Raji (cell line): ENCODE measurements around the gene CPT1A.

ENCODE experiments used
- POLR2A ChIP-seq: IDR thresholded peaks from 2 replicates; pipeline ENCODE4 v1.6.1; 2011; ENCODE audit warnings: low read depth, low read length, control low read depth; ENCODE audit not compliant: insufficient read depth

The CPT1A gene

GRCh38 chr11:68839054-68839865, 2.5 kb downstream of the CPT1A start:
- peak; percentile 42; the same call in 1 of the 2 replicates for TF ChIP-seq POLR2A

DNA sequence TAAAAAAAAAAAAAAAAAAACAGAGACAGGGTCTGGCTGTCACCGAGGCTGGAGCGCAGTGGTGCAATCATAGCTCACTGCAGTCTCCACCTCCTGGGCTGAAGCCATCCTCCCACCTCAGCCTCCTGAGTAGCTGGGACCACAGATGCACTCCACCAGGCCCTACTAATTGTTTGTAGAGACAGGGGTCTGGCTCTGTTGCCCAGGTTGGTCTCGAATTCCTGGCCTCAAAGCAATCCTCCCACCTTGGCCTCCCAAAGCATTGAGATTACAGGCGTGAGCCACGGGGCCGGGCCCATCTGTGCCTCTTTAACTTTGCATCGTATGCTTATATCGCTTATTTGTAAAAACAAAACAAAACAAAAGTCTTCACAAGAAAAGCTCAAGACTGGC, 3.1 kb downstream of the CPT1A start:
- no peak for TF ChIP-seq POLR2A

DNA sequence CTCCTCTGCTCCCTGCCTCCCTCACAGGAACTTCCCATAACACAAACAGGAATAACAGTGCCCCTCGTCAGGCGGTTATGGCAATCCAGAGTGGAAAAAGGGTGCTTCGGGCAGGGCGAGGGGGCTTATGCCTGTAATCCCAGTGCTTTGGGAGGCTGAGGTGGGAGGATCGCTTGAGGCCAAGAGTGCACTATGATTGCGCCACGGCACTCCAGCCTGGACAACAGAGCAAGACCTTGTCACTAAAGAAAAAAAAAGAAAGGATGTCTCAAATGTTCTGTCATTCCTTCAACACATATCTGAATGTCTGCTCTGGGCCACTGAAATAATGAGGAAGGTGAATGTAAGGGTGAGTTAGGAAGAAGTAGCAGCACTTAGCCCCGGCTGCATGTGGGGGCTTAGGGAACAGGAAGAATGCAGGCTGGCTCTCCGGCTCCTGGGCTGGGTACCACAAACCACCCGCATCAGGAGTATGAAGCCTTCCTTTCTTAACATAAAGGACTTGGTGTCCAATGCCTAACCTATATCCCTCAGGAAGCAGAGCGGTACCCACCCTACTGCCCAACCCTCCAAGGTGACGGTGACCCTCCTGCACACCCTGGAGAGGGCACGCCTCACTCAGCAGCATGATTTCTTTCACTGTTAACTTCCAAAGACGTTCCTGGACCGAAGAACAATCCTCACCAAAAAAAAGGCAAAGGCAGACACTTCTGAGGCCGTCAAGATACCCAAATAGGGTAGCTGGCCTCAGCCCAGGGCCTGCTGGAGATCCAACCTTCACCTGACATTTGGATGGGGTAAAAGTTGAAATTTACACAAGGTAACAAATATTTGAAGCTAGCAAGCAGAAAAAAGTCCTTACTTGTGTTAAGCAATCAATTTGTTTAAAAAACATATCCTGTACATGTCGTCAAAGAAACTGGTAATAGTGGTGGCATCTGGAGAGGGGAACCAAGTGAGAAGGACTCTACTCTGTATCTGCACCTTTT, 3.8 kb downstream of the CPT1A start:
- no peak for TF ChIP-seq POLR2A

GRCh38 chr11:68835749-68836148, 6.0 kb downstream of the CPT1A start:
- TF ChIP-seq POLR2A = no peak

GRCh38 chr11:68835328-68835727, 6.4 kb downstream of the CPT1A start:
- TF ChIP-seq POLR2A = no peak

GRCh38 chr11:68832476-68833181, 9.1 kb downstream of the CPT1A start:
- TF ChIP-seq POLR2A = no peak

DNA sequence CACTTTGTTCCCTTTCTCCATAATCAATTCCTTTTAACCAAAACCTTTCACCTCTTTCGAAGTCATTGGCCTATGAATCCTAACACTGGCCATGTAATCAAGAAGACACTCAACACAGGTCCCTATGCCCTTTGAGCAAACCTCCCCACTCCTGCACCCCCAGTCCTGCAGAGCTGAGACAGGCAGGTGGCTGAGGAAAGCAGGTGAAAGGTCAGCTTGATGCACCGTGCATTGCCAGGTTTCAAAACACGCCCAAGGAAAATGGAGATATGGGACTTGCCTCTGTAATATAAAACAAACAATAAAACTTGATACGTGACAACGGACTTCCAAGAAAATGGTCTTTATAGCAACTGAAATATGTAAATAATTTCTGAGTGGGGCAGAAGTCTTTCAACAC, 10.6 kb downstream of the CPT1A start:
- TF ChIP-seq POLR2A = no peak

DNA sequence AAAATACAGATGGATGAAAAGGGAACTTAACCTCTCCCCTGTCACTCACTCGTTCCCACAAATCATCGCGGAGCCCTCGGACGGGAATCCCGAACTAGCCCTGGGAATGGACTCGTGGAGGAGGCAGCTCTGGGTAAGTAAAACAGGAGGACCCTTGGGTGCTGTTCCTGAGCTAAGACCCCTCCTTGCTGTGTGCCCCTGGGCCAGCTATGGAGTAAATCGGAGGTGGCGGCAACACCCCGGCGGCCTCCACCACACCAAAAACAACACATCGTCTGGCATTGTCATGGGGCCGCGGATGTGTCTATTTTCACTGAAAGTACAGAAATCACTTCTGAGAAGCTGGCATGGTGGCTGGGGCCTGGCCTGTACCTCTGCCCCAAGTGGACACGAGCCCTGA, 12.1 kb downstream of the CPT1A start:
- TF ChIP-seq POLR2A = no peak

- TF ChIP-seq POLR2A = no peak
Observed at GRCh38 chr11:68828957-68829356, 12.8 kb downstream of the CPT1A start.

- TF ChIP-seq POLR2A = no peak
Observed at GRCh38 chr11:68828155-68828931, 13.4 kb downstream of the CPT1A start.

DNA sequence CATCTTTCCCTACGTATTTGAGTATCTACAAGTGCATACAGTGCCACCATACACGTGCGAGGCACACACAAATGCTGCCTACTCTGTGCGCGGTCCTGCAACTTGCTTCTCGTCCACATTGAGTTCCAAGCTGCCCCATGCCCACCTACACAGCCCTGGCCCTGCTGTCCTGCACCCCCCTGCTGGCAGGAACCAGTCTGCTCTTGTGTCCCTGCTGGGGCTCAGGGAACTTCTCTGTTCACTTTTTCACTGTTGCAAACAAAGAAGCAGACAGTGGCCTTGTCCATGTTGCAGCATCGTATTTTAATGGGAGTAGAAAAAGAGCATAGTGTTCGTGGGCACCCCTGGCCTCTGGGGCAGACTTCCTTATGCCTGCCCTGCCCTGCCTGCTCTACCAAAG, 14.0 kb downstream of the CPT1A start:
- TF ChIP-seq POLR2A = no peak

DNA sequence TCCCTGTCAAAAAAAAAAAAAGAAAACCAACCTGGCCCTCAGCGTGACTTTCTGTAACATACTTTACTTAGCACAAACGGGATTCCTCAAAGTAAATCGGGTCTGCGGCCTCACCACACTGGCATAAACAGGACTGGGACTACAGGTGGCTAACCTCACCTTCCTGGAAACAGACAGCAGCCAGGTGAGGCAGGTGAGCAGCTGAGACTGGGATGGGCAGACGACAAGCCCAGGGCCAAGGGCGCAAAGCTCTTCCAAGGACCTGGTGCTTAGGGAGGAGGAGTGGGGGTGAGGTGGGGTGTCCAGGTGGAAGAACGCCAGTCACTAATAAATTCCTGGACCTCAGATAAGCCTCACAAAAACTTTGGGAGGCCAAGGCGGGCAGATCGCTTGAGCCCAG, 15.0 kb downstream of the CPT1A start:
- no peak for TF ChIP-seq POLR2A

DNA sequence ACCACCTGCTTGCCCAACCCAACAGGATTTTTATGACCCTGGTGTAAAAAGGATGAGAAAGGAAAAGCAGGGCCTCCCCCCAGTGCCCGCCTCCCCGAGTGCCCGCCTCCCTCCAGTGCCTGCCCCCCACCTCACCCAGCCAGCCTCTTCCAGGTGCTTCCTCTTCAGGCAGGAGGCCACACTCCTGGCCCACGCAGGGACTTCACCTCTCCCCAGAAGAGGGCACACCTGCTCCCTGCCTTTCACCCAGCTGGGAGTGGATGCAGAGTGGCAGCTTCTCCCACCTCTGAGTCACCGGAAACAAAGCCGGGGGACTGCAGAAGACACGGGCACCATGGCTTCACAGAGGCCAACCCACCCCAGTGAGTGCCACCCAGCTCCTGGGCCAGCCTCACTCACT, 16.1 kb downstream of the CPT1A start:
- TF ChIP-seq POLR2A = no peak

- no peak for TF ChIP-seq POLR2A
Observed at GRCh38 chr11:68822546-68822945, 19.2 kb downstream of the CPT1A start.
